ENCODE measurements around the gene PIEZO1. TPM values are rescaled to one million over a fixed set of nuclear protein-coding genes. Genes with fewer than 3 reads are reported as not detected.

Gene PIEZO1
- polyA plus RNA-seq, 1 experiment: 47.0 TPM

- H3K27ac ChIP-seq (ENCODE audit: low read depth, low read length): no peak overlapping the region
- DNase-seq (ENCODE audit: low read depth, low spot score): no peak
- H3K4me3 ChIP-seq (ENCODE audit: low read depth, low read length): no peak overlapping the region
- H3K9me3 ChIP-seq (ENCODE audit: control insufficient read depth, insufficient read depth, low read length): no peaks in the 10 kb centered on the region; the same call in 1 of the 2 replicates
- no peak for TF ChIP-seq CTCF (IDR thresholded peaks at IDR 0.05; ENCODE audit: low read depth, low read length)
- no peaks in the 10 kb centered on the region for H3K27me3 ChIP-seq (ENCODE audit: control insufficient read depth, insufficient read depth, low read length)
- CTCF ChIA-PET: interaction anchor here (0.6 to 1.0 kb wide), 2 partner anchors 9 to 28 kb away, joined by 3 read pairs; no protein-coding TSS in a partner anchor
- POLR2A ChIA-PET: no interaction called here
Measured at GRCh38 chr16:88820385-88821025, 35.5 kb upstream of the PIEZO1 start.

- POLR2A ChIA-PET: no interaction called here
- H3K4me3 ChIP-seq (ENCODE audit: low read depth, low read length): no peak overlapping the region
- DNase-seq (ENCODE audit: low read depth, low spot score): no peak
- no peak overlapping the region for H3K27ac ChIP-seq (ENCODE audit: low read depth, low read length)
- CTCF ChIA-PET: interaction anchor here (1.6 kb wide), 1 partner anchor 38 kb away, joined by 3 read pairs; the partner anchor contains the start of genes GALNS and TRAPPC2L
- no peak for TF ChIP-seq CTCF (IDR thresholded peaks at IDR 0.05; ENCODE audit: low read depth, low read length)
- H3K27me3 ChIP-seq (ENCODE audit: control insufficient read depth, insufficient read depth, low read length): no peaks in the 10 kb centered on the region
- no peaks in the 10 kb centered on the region; the same call in 1 of the 2 replicates for H3K9me3 ChIP-seq (ENCODE audit: control insufficient read depth, insufficient read depth, low read length)
Measured at GRCh38 chr16:88819126-88819525, 34.1 kb upstream of the PIEZO1 start.

GRCh38 chr16:88818575-88818874 lies 33.5 kb upstream of the PIEZO1 start:
- TF ChIP-seq CTCF (IDR thresholded peaks at IDR 0.05; ENCODE audit: low read depth, low read length): no peak
- H3K4me3 ChIP-seq (ENCODE audit: low read depth, low read length): no peak overlapping the region
- ChIA-PET POLR2A (interaction anchor here (0.6 to 0.8 kb wide), 3 partner anchors 8 to 70 kb away, joined by 3 to 4 read pairs (median 3); no protein-coding TSS in a partner anchor), CTCF (interaction anchor here (0.6 to 1.6 kb wide), 3 partner anchors 39 to 81 kb away, joined by 3 read pairs; partner anchors contain the start of genes GALNS and TRAPPC2L)
- H3K9me3 ChIP-seq (ENCODE audit: control insufficient read depth, insufficient read depth, low read length): no peaks in the 10 kb centered on the region; the same call in 1 of the 2 replicates
- H3K27ac ChIP-seq (ENCODE audit: low read depth, low read length): peak overlapping the region; percentile 86
- no peaks in the 10 kb centered on the region for H3K27me3 ChIP-seq (ENCODE audit: control insufficient read depth, insufficient read depth, low read length)
- DNase-seq (ENCODE audit: low read depth, low spot score): no peak

GRCh38 chr16:88817785-88818574 lies 33.0 kb upstream of the PIEZO1 start:
- DNase-seq (ENCODE audit: low read depth, low spot score): peak; percentile 32
- POLR2A ChIA-PET: interaction anchor here (0.6 to 0.8 kb wide), 3 partner anchors 8 to 70 kb away, joined by 3 to 4 read pairs (median 3); no protein-coding TSS in a partner anchor
- H3K27me3 ChIP-seq (ENCODE audit: control insufficient read depth, insufficient read depth, low read length): no peaks in the 10 kb centered on the region
- no peak for TF ChIP-seq CTCF (IDR thresholded peaks at IDR 0.05; ENCODE audit: low read depth, low read length)
- H3K4me3 ChIP-seq (ENCODE audit: low read depth, low read length): 0 out of 2 replicates have a peak overlapping the region, but pooled peaks have one; percentile 20
- CTCF ChIA-PET: interaction anchor here (0.6 to 1.6 kb wide), 5 partner anchors 39 to 244 kb away, joined by 3 to 6 read pairs (median 3); partner anchors contain the start of genes GALNS and TRAPPC2L
- H3K9me3 ChIP-seq (ENCODE audit: control insufficient read depth, insufficient read depth, low read length): no peaks in the 10 kb centered on the region; the same call in 1 of the 2 replicates
- peak overlapping the region; percentile 86 for H3K27ac ChIP-seq (ENCODE audit: low read depth, low read length)
